ENCODE measurements around the gene EMC10.

- no peak for TF ChIP-seq POLR2A (IDR thresholded peaks at IDR 0.05)
- TF ChIP-seq, protein P1, sequence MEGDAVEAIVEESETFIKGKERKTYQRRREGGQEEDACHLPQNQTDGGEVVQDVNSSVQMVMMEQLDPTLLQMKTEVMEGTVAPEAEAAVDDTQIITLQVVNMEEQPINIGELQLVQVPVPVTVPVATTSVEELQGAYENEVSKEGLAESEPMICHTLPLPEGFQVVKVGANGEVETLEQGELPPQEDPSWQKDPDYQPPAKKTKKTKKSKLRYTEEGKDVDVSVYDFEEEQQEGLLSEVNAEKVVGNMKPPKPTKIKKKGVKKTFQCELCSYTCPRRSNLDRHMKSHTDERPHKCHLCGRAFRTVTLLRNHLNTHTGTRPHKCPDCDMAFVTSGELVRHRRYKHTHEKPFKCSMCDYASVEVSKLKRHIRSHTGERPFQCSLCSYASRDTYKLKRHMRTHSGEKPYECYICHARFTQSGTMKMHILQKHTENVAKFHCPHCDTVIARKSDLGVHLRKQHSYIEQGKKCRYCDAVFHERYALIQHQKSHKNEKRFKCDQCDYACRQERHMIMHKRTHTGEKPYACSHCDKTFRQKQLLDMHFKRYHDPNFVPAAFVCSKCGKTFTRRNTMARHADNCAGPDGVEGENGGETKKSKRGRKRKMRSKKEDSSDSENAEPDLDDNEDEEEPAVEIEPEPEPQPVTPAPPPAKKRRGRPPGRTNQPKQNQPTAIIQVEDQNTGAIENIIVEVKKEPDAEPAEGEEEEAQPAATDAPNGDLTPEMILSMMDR (IDR thresholded peaks at IDR 0.05): no peak
- TF ChIP-seq EP300 (IDR thresholded peaks at IDR 0.05): no peak
Observed at GRCh38 chr19:50520822-50521465, 44.6 kb downstream of the EMC10 start.
